ENCODE measurements around the gene NUP210.

The NUP210 gene

GRCh38 chr3:13275376-13276005 lies 144.6 kb downstream of the NUP210 start:
- no peak for DNase-seq (ENCODE audit: low read depth in 2 of 2)

GRCh38 chr3:13274551-13275332 lies 145.4 kb downstream of the NUP210 start:
- DNase-seq (ENCODE audit: low read depth in 2 of 2) = no peak

- no peak for DNase-seq (ENCODE audit: low read depth in 2 of 2)
Observed at GRCh38 chr3:13274125-13274524, 146.0 kb downstream of the NUP210 start.

GRCh38 chr3:13273604-13274105 lies 146.5 kb downstream of the NUP210 start:
- no peak for DNase-seq (ENCODE audit: low read depth in 2 of 2)

GRCh38 chr3:13272831-13273603 lies 147.1 kb downstream of the NUP210 start:
- DNase-seq (ENCODE audit: low read depth in 2 of 2) = no peak

GRCh38 chr3:13269711-13270378 lies 150.3 kb downstream of the NUP210 start:
- DNase-seq (ENCODE audit: low read depth in 2 of 2) = no peak

GRCh38 chr3:13268961-13269441 lies 151.1 kb downstream of the NUP210 start:
- no peak for DNase-seq (ENCODE audit: low read depth in 2 of 2)

- no peak for DNase-seq (ENCODE audit: low read depth in 2 of 2)
Observed at GRCh38 chr3:13268120-13268519, 152.0 kb downstream of the NUP210 start.

GRCh38 chr3:13266651-13267362 lies 153.3 kb downstream of the NUP210 start:
- no peak for DNase-seq (ENCODE audit: low read depth in 2 of 2)

All from stimulated activated CD8-positive, alpha-beta memory T cell treated with anti-CD3 and anti-CD28 coated beads, Interleukin-2, amount 100 ng/mL, for 48 hours (primary cell).